ENCODE results near the gene UBE2E2. TPM values are rescaled to one million over a fixed set of nuclear protein-coding genes. Genes with fewer than 3 reads are reported as not detected.

Gene UBE2E2
- total RNA-seq, 1 experiment from 2014 or later, result 27.5 TPM

GRCh38 chr3:23575697-23576096 is 372.6 kb downstream of the UBE2E2 start:
- no peak for DNase-seq (ENCODE audit: low read depth)

- no peak for DNase-seq (ENCODE audit: low read depth)
Measured at GRCh38 chr3:23576379-23576959, 373.3 kb downstream of the UBE2E2 start.

DNA sequence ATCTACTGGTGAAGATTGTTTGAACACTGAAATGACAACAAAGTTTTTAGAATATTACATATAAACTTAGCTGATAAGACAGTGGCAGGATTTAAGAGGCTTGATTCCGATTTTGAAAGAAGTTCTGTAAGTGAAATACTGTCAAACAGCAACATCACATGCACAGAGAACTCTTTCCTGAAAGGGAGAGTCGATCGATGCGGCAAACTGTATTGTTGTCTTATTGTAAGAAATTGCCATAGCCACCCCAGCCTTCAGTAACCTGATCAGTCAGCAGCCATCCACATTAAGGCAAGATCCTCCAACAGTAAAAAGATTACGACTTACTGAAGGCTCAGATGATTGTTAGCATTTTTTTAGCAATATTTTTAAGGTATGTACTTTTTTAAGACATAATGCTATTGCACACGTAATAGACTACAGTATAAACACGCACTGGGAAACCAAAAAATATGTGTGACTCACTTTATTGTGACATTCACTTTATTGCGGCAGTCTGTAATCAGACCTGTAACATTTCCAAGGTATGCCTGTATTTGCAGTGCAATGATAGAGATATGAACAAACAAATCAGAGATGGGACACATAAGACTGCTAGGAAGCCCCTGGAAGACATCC is 377.1 kb downstream of the UBE2E2 start:
- DNase-seq (ENCODE audit: low read depth), result no peak

- no peak for DNase-seq (ENCODE audit: low read depth)
Measured at GRCh38 chr3:23583980-23584740, 381.0 kb downstream of the UBE2E2 start.

- DNase-seq (ENCODE audit: low read depth), result no peak
Measured at GRCh38 chr3:23587513-23587912, 384.4 kb downstream of the UBE2E2 start.

GRCh38 chr3:23588547-23588946 is 385.4 kb downstream of the UBE2E2 start:
- DNase-seq (ENCODE audit: low read depth), result no peak

DNA sequence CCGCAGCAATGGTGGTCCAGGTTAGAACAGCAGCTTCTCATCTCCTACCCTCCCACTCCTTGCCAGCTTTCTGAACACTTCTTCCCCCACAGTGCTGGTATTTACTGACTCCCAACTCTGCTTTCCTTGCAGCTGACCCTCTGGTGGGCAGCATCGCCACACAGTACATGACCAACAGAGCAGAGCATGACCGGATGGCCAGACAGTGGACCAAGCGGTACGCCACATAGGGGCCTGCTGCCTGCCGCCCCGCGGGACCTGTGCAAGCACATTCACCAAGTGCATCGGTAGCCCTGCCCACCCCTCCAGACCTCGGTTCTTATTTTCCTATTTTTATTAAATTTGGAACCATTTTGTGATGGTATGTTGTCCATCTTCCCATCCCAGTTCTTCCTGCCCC is 386.5 kb downstream of the UBE2E2 start:
- DNase-seq (ENCODE audit: low read depth), result no peak

- DNase-seq (ENCODE audit: low read depth), result no peak
Measured at GRCh38 chr3:23590424-23591273, 387.5 kb downstream of the UBE2E2 start.

GRCh38 chr3:23591374-23591773 is 388.2 kb downstream of the UBE2E2 start:
- no peak for DNase-seq (ENCODE audit: low read depth)

GRCh38 chr3:23592961-23593931 is 390.1 kb downstream of the UBE2E2 start:
- DNase-seq (ENCODE audit: low read depth), result no peak

DNA sequence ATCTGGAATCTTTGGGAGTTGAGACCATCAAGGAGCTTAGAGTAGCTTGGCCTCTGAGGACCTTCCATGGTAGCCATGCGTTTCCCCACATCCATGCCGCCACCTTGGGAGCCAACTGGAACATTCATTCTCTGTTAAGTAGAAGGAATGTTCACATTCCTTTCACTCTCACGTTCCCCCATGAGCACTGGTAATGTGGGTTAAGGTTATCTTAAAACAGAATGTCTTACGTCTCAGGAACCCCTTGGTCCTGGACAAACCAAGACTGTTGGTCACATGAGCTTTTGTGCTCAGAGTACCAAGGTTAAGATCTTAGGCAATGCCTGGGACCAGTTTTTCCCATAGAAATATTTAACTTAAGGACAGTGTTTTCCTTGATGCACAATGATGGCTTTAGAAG is 390.9 kb downstream of the UBE2E2 start:
- no peak for DNase-seq (ENCODE audit: low read depth)

DNA sequence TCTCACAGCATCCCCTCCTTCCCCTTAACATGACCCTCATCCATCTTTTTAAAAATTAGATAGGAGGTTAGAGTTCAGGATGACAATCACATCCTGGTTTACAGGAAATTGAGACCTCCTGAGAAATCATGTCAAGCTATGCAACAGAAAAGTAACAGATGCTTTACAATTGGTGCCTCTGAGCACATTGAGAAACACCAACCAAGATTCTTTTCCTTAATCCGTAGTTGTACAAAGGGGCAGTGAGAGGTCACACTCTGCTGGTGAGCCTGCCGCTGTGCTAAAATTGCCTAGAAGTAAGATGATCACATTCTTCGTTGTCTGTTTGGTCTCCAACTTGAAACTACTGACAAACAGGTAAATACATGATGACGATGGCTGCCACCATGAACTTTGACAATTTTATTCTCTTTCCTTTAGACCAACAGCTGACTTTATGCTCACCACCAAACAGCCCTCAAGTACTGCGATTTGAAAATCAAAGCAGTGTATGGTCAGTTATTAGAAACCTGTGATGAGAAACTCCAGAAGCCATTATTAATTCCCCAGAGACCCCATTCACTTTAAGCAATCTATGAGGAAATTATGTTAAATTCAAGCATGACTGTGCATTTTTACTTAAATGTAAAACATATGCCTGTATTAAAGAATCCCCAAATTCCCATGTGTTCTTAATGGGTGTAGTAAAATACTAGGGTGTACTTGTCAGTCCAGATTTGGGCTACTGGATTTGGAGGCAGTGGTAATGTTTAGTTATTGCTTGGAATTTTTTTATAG is 392.0 kb downstream of the UBE2E2 start:
- no peak for DNase-seq (ENCODE audit: low read depth)

GRCh38 chr3:23595851-23596250 is 392.7 kb downstream of the UBE2E2 start:
- DNase-seq (ENCODE audit: low read depth), result no peak

GRCh38 chr3:23600167-23600871 is 397.2 kb downstream of the UBE2E2 start:
- DNase-seq (ENCODE audit: low read depth), result peak; percentile 91

DNA sequence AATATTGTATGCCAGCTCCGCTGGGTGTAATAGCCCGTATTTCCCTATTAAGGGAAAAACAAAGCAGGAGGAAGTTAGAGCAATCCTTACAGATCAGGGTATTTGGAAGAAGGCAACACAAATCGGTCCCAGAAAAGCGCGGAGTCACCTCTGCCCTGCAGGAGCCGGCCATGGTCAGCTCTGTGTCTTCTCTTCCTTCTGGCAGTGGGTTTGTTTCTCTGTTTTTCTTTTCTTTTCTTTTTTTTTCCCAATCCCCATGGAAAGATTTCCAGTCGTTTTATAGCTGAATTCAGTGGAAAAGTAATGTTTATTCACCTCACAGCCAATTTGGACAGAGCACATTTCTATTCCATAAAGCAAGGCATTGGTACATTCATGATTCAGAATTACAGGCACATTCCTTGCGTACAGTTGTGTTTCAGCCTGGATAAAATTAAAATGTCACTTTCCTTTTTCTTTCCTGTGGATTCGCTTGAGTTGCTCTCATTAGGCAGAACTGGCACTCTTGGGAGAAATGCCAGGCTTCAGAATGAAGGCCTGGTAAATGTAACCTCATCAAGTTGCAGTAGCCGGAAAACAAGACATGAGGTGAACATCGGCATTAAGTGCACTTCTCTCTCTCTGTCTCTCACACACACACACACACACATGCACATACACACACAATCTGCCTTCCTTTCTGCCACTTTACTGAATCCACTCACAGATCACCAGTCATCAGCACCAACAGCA is 398.1 kb downstream of the UBE2E2 start:
- no peak for DNase-seq (ENCODE audit: low read depth)

- no peak for DNase-seq (ENCODE audit: low read depth)
Measured at GRCh38 chr3:23602971-23603370, 399.8 kb downstream of the UBE2E2 start.

DNA sequence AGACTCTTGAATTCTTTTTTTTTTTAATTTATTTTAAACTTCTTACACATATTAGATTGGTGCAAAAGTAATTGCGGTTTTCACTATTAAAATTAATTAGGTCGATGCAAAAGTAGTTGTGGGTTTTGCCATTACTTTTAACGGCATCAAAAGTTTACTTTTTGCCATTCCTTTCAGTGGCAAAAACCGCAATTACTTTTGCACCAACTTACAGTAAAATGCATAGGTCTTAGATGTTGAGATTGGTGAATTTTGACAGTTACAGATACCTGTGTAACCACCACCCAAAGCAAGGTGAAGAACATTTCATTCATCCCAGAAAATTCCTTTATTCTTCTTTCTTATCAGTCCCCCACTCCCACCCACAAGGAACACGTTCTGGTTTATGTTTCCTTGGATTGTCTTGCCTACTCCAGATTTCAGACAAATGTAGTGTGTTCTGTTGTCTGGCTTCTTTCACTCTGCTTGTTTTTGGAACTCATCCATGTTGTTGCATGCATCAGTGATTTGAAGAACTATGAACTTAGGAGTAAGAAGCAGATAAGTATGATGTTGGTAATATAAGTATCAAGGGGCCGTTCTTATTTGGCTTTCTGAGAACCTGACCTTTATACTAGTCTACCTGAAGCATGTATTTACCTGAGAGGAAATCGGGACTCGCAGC is 404.2 kb downstream of the UBE2E2 start:
- no peak for DNase-seq (ENCODE audit: low read depth)

DNA sequence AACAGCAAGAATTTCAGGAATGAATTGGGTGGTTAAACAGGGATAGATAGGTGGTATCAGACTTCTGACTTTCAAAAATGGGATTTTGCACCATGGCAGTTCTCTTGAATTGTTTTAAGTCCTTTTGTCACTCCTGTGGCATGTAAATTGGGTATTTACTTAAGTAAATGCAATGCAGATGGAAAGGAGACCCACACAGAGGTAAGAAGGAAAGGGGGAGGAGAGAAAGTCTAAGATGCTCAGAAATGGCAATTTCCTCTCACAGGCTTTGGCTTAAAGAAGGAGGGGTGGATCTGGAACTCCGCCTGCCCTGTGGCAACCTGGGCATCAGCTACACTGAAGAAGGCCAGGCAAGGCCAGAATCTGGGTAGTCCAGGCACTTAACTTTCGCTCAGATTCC is 405.5 kb downstream of the UBE2E2 start:
- no peak for DNase-seq (ENCODE audit: low read depth)

All from HT1080 (cell line).